GM12873 (cell line): ENCODE data around the gene WWP2.

ENCODE experiments used
- TF ChIP-seq, protein P1 (sequence below): IDR thresholded peaks from 2 replicates; pipeline ENCODE4 v1.5.1; 2012; ENCODE audit warnings: low read depth, mild to moderate bottlenecking, moderate library complexity, low read length, control low read depth; ENCODE audit not compliant: insufficient read depth; ENCODE audit errors: missing control alignments

The WWP2 gene

DNA sequence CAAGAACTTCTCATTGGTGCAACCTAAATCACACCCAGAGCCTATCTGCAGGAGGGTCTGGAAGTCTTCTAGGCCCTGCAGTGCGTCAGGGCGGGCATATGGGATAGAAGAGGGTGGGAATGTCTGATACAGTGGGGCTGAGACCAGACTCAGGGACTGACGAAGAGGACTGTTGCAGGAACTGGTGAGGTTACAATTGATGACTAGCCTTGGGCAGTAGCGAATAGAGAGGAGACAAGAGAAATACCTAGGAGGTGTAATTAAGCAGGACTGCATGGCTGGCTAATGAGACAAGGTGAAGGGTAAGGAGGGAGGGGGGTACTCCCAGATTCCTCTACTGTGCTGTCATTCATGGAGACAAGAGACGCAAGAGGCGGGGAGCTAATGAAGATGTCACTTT lies 91.3 kb downstream of the WWP2 start:
- TF ChIP-seq, protein P1, sequence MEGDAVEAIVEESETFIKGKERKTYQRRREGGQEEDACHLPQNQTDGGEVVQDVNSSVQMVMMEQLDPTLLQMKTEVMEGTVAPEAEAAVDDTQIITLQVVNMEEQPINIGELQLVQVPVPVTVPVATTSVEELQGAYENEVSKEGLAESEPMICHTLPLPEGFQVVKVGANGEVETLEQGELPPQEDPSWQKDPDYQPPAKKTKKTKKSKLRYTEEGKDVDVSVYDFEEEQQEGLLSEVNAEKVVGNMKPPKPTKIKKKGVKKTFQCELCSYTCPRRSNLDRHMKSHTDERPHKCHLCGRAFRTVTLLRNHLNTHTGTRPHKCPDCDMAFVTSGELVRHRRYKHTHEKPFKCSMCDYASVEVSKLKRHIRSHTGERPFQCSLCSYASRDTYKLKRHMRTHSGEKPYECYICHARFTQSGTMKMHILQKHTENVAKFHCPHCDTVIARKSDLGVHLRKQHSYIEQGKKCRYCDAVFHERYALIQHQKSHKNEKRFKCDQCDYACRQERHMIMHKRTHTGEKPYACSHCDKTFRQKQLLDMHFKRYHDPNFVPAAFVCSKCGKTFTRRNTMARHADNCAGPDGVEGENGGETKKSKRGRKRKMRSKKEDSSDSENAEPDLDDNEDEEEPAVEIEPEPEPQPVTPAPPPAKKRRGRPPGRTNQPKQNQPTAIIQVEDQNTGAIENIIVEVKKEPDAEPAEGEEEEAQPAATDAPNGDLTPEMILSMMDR: no peak

DNA sequence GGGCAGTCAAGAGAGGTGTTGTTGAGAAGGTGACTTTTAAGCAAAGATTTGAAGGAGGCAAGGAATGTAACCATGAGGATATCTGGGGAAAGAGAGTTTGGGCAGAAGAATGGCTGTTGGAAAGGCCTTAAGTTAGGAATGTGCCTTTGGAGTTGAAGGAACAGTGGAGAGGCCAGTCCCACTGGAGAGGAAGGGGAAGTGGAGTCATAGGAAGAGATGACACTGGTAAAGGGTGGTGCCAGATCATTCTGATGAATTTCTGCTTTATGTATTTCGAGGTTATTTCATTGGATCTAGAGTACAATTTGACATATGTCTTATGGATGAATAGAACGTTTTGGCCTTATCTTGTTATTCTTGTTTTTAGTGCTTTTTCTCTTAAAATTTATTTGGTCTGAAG lies 93.5 kb downstream of the WWP2 start:
- TF ChIP-seq, protein P1: no peak

DNA sequence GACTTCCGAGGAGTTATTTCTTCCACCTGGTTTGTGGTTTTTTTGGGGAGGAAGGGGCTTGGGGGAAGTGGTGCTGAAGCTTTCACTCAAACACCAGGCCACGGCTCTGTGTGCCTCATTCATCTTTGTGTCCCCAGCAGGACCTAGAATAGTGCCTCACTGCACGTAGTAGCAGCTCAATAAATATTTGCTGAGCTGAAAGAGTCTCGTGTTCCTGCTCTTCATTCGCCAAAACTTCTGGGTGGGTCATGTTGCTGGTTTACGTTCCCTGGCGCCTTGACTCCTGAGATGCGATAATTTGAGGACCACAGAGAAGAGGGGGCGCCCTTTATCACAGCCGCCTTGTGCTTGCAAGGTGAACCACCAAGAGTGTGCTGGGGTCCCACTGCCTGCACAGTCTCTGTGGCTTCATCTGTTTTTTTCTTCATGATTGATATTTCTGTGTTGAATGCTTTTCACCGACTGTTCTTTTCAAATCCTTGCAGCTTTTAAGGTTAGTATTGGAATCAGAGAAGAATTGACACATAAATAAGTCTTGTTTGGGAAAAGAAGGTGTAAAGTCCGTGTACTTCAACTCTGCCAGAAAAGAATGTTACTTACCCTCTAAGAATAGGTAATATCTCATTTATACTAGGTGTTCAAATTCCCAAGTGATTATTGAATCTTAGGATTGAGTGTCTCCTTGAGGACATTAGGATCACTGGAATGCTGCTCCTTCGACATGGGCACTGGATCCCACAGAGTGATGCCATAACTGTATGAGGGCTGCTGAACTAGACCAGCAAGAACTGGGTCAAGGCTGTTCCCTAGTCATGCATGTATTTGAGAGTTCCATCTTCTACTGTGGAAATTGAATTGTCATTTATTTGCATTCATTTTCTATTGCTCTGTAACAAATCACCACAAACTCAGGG lies 96.3 kb downstream of the WWP2 start:
- TF ChIP-seq, protein P1: no peak

DNA sequence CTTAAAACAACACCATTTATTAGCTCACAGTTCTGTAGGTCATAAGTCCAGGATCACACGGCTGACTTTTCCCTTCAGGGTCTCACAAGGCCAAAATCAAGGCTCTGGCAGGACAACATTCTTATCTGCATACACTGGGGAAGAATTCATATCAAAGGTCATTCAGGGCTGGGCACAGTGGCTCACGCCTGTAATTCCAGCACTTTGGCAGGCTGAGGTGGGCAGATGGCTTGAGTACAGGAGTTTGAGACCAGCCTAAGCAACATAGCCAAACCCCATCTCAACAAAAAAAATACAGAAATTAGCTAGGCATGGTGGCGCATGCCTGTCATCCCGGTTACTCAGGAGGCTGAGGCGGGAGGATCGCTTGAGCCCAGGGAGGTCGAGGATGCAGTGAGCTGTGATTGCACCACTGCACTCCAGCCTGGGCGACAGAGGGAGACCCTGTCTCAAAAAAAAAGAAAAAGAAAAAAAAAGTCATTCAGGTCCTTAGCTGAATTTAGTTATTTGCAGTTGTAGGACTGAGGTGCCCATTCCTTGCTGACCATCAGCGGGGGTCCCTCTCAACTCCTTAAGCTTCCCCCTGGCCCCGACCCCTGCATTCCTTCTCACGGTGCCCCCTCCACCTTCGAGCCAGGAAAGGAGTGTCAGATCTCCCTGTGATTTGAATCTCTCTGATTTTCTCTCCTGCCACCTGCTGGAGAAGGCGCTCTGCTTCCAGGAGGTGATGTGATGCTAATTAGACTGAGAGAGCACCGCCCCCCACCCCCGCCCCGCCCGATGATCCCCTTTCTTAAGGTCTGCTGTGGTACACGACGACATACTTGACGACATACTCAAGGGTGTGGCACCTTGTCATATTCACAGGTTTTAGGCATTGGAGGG lies 97.2 kb downstream of the WWP2 start:
- TF ChIP-seq, protein P1: peak; percentile 24

DNA sequence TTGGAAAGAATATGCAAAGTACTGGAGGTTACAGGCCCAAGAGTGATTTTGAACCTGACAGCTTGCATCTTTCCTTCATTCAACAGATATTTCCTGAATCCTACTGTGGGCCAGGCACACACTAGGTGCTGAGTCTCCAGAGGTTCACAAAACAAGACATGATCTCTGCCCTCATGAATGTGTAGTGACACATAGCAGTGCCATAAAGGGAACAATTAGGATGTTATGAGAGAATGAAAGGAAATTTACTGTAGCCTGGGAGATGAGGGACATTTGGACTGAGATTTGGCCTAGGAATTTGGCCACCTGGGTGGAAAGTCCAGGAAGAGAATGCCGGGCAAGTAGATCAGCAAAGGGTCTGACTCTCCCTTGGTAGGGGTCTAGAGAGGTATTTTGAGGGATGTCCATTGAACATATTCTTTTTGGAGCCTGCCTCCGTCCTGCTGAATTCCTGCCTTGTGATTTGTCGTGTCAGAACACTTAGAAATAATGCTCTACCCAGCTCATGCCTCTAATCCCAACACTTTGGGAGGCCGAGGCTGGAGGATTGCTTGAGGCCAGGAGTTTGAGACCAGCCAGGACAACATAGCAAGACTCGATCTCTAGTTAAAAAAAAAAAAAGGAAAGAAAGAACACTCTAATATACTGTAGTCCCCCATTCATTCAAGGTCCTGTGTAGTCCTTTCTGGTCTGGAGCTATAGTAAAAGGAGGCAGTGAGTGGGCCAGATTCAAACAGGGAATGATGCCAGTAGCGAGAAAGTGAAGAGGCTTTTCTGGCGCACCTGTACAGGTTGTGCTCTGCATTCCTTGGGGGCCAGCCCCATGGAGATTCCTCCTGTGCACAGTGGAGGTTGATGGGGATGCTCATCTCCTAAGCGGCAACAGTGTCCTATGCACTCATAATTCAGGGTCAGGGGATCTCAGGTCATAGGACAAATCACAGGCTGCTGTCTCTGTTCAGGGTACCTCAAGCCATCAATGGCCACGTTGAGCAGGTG lies 98.4 kb downstream of the WWP2 start:
- TF ChIP-seq, protein P1: no peak

DNA sequence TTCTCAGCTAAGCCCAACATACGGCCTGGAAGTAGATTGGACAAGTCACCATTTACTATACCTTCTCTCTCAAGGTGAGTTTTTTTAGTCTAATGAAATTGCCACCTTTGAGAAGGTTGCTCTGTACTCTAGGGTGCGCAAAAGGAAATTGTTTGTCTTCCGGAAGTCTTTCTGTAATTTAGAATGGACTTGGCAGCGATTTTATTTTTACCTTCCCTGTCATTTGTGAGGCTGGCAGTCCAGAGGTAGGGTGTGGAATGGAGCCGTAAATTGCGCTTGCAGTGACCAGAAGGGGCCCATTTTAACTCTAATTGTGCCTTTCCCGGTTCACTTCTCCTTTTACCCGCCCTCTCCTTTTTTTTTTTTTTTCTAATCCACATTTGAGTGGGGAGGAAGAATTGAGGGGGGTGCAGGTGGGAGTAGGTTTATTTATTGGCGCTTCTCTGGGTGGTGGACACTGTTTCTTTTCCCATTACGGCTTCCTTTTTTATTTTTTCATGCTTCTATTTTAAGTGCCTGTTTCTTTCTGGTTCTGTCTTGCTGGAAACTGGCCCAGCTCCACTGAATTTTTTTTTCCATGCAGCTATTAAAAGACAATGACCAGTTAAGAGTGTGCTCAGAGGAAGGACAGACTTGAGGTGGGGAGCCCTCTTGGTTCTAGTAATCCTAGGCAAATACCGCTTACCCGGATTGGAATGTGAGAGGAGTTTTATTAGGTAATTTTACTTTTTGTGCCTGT lies 99.3 kb downstream of the WWP2 start:
- TF ChIP-seq, protein P1: no peak
